ENCODE data around the gene THYN1.

Gene THYN1

GRCh38 chr11:134272381-134273316, 19.5 kb upstream of the THYN1 start:
- peak overlapping the region; percentile 65 for H3K27ac ChIP-seq (ENCODE audit: low read length)
- H3K4me3 ChIP-seq (ENCODE audit: low read length): peak overlapping the region; percentile 74

DNA sequence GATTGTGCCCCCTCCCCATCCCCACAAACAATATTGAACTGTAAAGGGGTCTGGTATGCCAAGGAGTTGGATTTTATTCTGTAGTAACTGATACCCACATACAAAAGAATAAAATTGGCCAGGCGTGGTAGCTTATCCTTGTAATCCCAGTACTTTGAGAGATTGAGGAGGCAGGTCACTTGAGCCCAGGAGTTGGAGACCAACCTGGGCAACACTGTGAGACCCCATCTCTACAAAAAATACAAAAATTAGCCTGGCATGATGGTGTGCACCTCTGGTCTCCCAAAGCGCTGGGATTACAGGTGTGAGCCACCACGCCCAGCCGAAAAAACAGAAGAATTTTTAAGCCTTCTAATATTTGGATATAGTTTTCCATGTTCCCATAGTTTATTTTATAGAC, 18.8 kb upstream of the THYN1 start:
- Histone ChIP-seq H3K4me3 (ENCODE audit: low read length) (peak overlapping the region; percentile 74; the same call in 1 of the 2 replicates), H3K9ac (ENCODE audit: low read depth, low read length) (peak overlapping the region; percentile 41; the same call in 1 of the 2 replicates), H3K4me1 (ENCODE audit: insufficient read depth, low read length) (peaks cover 42% of the 10 kb centered on the region), H3K27me3 (ENCODE audit: insufficient read depth, low read length) (peaks cover 38% of the 10 kb centered on the region), H3K9me3 (ENCODE audit: insufficient read depth, low read depth, low read length) (no peaks in the 10 kb centered on the region), H3K27ac (ENCODE audit: low read length) (peak overlapping the region; percentile 65), H3K36me3 (ENCODE audit: insufficient read depth, low read depth, low read length) (peaks cover 5% of the 10 kb centered on the region; the same call in 1 of the 2 replicates)

More at GRCh38 chr11:134272381-134273316, 19.5 kb upstream of the THYN1 start:
- Histone ChIP-seq H3K4me1 (ENCODE audit: insufficient read depth, low read length) (peaks cover 36% of the 10 kb centered on the region), H3K9me3 (ENCODE audit: insufficient read depth, low read depth, low read length) (no peaks in the 10 kb centered on the region), H3K9ac (ENCODE audit: low read depth, low read length) (peak overlapping the region; percentile 83; the same call in 1 of the 2 replicates), H3K36me3 (ENCODE audit: insufficient read depth, low read depth, low read length) (peaks cover 5% of the 10 kb centered on the region; the same call in 1 of the 2 replicates), H3K27me3 (ENCODE audit: insufficient read depth, low read length) (peaks cover 44% of the 10 kb centered on the region)

DNA sequence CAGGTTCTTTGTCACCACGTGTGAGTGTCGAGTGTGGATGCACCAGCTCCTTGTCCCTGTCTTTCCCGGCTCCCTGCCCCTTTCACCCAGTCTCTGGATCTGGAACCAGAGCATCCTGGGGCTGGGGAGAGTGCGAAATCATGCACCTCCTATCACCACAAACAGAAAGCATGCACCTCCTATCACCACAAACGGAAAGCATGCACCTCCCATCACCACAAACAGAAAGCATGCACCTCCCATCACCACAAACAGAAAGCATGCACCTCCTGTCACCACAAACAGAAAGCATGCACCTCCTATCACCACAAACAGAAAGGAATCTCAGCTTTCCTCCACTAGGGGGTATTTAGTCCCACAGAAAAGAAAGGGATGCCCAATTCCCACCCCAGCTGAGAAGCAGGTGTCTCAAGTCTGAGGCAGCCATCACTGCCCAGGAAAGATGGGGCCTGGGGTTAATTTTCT, 17.1 kb upstream of the THYN1 start:
- H3K27ac ChIP-seq (ENCODE audit: low read length): no peak overlapping the region
- H3K9ac ChIP-seq (ENCODE audit: low read depth, low read length): no peak overlapping the region
- peaks cover 22% of the 10 kb centered on the region for H3K27me3 ChIP-seq (ENCODE audit: insufficient read depth, low read length)
- H3K4me1 ChIP-seq (ENCODE audit: insufficient read depth, low read length): peaks cover 49% of the 10 kb centered on the region
- H3K36me3 ChIP-seq (ENCODE audit: insufficient read depth, low read depth, low read length): peaks cover 15% of the 10 kb centered on the region
- H3K4me3 ChIP-seq (ENCODE audit: low read length): no peak overlapping the region
- H3K9me3 ChIP-seq (ENCODE audit: insufficient read depth, low read depth, low read length): no peaks in the 10 kb centered on the region

DNA sequence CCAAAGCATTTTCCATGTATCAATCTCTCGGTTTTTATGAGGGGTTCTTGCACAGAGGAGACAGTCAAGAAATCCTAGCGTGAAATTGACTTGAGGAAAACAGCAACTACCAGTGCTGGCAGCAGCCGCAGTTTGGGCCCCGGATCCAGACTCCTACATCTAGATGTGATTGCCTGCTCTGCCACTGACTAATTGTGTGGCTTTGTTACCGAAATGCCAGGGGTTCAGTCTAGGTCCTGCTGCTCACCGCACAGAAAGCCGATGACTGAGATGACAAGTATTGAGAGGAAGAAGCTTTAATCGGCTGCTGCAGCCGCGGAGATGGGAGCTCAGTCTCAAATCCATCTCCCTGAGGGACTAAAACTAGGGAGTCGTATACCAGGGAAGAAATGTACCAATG, 14.8 kb upstream of the THYN1 start:
- peaks cover 34% of the 10 kb centered on the region for H3K36me3 ChIP-seq (ENCODE audit: insufficient read depth, low read depth, low read length)
- no peak overlapping the region for H3K27ac ChIP-seq (ENCODE audit: low read length)
- H3K9ac ChIP-seq (ENCODE audit: low read depth, low read length): peak overlapping the region; percentile 24; the same call in 1 of the 2 replicates
- peaks cover 46% of the 10 kb centered on the region for H3K4me1 ChIP-seq (ENCODE audit: insufficient read depth, low read length)
- no peak overlapping the region for H3K4me3 ChIP-seq (ENCODE audit: low read length)
- H3K27me3 ChIP-seq (ENCODE audit: insufficient read depth, low read length): no peaks in the 10 kb centered on the region
- H3K9me3 ChIP-seq (ENCODE audit: insufficient read depth, low read depth, low read length): no peaks in the 10 kb centered on the region

- H3K9me3 ChIP-seq (ENCODE audit: insufficient read depth, low read depth, low read length): no peaks in the 10 kb centered on the region
- H3K27ac ChIP-seq (ENCODE audit: low read length): no peak overlapping the region
- no peak overlapping the region for H3K4me3 ChIP-seq (ENCODE audit: low read length)
- H3K27me3 ChIP-seq (ENCODE audit: insufficient read depth, low read length): no peaks in the 10 kb centered on the region
- peak overlapping the region; percentile 24; the same call in 1 of the 2 replicates for H3K9ac ChIP-seq (ENCODE audit: low read depth, low read length)
- peaks cover 39% of the 10 kb centered on the region for H3K36me3 ChIP-seq (ENCODE audit: insufficient read depth, low read depth, low read length)
- H3K4me1 ChIP-seq (ENCODE audit: insufficient read depth, low read length): peaks cover 43% of the 10 kb centered on the region
These were observed 14.3 kb upstream of the THYN1 start for GRCh38 chr11:134267461-134267860.

- H3K27ac ChIP-seq (ENCODE audit: low read length): no peak overlapping the region
- H3K27me3 ChIP-seq (ENCODE audit: insufficient read depth, low read length): no peaks in the 10 kb centered on the region
- H3K9ac ChIP-seq (ENCODE audit: low read depth, low read length): peak overlapping the region; percentile 24; the same call in 1 of the 2 replicates
- H3K36me3 ChIP-seq (ENCODE audit: insufficient read depth, low read depth, low read length): peaks cover 41% of the 10 kb centered on the region
- no peak overlapping the region for H3K4me3 ChIP-seq (ENCODE audit: low read length)
- H3K4me1 ChIP-seq (ENCODE audit: insufficient read depth, low read length): peaks cover 36% of the 10 kb centered on the region
- H3K9me3 ChIP-seq (ENCODE audit: insufficient read depth, low read depth, low read length): no peaks in the 10 kb centered on the region
These were observed 13.7 kb upstream of the THYN1 start for GRCh38 chr11:134266841-134267251.

DNA sequence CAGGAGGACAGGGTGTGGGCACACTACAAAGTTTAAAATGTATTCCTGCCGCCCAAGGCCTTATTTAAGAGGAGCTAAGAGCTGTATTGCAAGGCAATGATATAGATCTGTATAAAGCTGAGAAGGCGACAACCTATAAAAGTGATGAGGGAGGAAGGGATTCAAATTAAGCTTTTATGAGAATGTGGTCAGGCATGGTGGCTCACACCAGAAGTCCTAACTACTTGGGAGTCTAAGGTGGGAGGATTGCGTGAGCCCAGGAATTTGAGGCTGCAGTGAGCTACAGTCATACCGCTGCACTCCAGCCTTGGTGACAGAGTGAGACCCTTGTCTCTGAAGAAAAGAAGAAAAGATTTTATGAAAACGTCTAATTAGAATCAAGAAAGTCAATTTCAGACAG, 13.3 kb upstream of the THYN1 start:
- H3K9me3 ChIP-seq (ENCODE audit: insufficient read depth, low read depth, low read length): no peaks in the 10 kb centered on the region
- no peaks in the 10 kb centered on the region for H3K27me3 ChIP-seq (ENCODE audit: insufficient read depth, low read length)
- peaks cover 43% of the 10 kb centered on the region for H3K36me3 ChIP-seq (ENCODE audit: insufficient read depth, low read depth, low read length)
- no peak overlapping the region for H3K4me3 ChIP-seq (ENCODE audit: low read length)
- H3K27ac ChIP-seq (ENCODE audit: low read length): no peak overlapping the region
- peak overlapping the region; percentile 24; the same call in 1 of the 2 replicates for H3K9ac ChIP-seq (ENCODE audit: low read depth, low read length)
- peaks cover 32% of the 10 kb centered on the region for H3K4me1 ChIP-seq (ENCODE audit: insufficient read depth, low read length)

- no peak overlapping the region for H3K9ac ChIP-seq (ENCODE audit: low read depth, low read length)
- H3K9me3 ChIP-seq (ENCODE audit: insufficient read depth, low read depth, low read length): no peaks in the 10 kb centered on the region
- H3K4me1 ChIP-seq (ENCODE audit: insufficient read depth, low read length): peaks cover 24% of the 10 kb centered on the region
- H3K4me3 ChIP-seq (ENCODE audit: low read length): no peak overlapping the region
- no peaks in the 10 kb centered on the region for H3K27me3 ChIP-seq (ENCODE audit: insufficient read depth, low read length)
- H3K27ac ChIP-seq (ENCODE audit: low read length): no peak overlapping the region
- peaks cover 56% of the 10 kb centered on the region for H3K36me3 ChIP-seq (ENCODE audit: insufficient read depth, low read depth, low read length)
These were observed 12.0 kb upstream of the THYN1 start for GRCh38 chr11:134264966-134265764.

DNA sequence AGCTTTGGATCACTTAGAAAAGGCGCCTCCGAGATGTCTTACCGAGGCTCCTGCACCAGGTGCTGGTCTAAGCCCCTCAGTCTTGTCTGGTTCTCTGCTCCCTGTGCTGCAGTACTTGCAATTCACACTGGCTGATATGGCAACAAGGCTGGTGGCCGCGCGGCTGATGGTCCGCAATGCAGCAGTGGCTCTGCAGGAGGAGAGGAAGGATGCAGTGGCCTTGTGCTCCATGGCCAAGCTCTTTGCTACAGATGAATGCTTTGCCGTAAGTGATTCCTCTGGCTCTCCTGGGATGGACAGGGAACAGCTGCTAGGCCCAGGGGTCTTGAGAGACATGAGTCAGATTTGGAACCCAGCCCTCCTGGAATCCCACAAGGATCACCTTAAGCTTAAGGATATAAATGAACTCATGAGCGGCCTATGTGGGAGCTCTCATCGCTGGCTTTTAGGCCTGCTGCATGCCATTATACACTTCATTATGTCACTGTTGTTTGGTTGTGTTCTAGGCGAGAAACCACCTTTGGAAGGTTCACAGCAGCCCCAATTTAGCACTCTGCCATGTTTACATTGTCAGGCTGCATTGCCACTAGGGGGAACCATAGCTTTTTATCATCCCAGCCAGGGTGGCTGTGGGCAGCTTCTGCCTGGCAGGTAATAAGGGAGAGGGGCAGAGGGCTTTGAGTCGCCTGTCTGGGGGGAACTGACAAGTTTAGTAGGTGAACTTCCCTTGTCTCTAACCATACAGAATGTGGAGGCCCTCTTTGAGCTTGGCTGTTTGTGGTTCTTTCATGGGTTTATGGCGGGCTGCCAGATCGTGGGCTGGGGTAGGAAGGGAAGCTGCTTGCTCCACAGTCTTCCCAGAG, 8.7 kb upstream of the THYN1 start:
- peaks cover 81% of the 10 kb centered on the region for H3K36me3 ChIP-seq (ENCODE audit: insufficient read depth, low read depth, low read length)
- H3K27ac ChIP-seq (ENCODE audit: low read length): no peak overlapping the region
- H3K4me3 ChIP-seq (ENCODE audit: low read length): no peak overlapping the region
- peaks cover 6% of the 10 kb centered on the region; the same call in 1 of the 2 replicates for H3K4me1 ChIP-seq (ENCODE audit: insufficient read depth, low read length)
- H3K27me3 ChIP-seq (ENCODE audit: insufficient read depth, low read length): no peaks in the 10 kb centered on the region
- H3K9ac ChIP-seq (ENCODE audit: low read depth, low read length): no peak overlapping the region
- no peaks in the 10 kb centered on the region for H3K9me3 ChIP-seq (ENCODE audit: insufficient read depth, low read depth, low read length)

GRCh38 chr11:134260983-134261382, 7.8 kb upstream of the THYN1 start:
- no peak overlapping the region for H3K27ac ChIP-seq (ENCODE audit: low read length)
- no peaks in the 10 kb centered on the region for H3K9me3 ChIP-seq (ENCODE audit: insufficient read depth, low read depth, low read length)
- H3K36me3 ChIP-seq (ENCODE audit: insufficient read depth, low read depth, low read length): peaks cover 83% of the 10 kb centered on the region
- no peak overlapping the region for H3K4me3 ChIP-seq (ENCODE audit: low read length)
- no peak overlapping the region for H3K9ac ChIP-seq (ENCODE audit: low read depth, low read length)
- H3K4me1 ChIP-seq (ENCODE audit: insufficient read depth, low read length): no peaks in the 10 kb centered on the region
- H3K27me3 ChIP-seq (ENCODE audit: insufficient read depth, low read length): no peaks in the 10 kb centered on the region

DNA sequence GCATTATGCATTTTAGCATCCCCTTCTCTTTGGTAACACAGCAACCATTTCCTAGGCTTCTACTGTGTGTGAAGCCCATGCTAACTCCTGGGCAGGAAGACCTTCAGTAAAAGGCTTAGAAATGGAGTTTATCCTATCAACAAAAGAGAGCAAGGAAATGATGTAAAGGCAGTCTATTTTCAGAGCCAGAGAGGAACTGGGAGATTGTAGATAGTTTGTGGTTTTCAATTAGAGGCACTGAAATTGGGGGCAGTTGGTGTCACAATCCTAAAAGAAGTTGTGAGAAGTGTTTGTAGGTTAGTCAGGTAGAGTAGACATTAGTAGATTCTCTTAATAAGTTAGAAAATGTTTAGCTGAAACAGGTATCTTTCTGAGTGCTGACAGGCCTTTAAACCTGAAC, 7.4 kb upstream of the THYN1 start:
- Histone ChIP-seq H3K36me3 (ENCODE audit: insufficient read depth, low read depth, low read length) (peaks cover 82% of the 10 kb centered on the region), H3K4me3 (ENCODE audit: low read length) (no peak overlapping the region), H3K27ac (ENCODE audit: low read length) (no peak overlapping the region), H3K9me3 (ENCODE audit: insufficient read depth, low read depth, low read length) (no peaks in the 10 kb centered on the region), H3K4me1 (ENCODE audit: insufficient read depth, low read length) (no peaks in the 10 kb centered on the region), H3K9ac (ENCODE audit: low read depth, low read length) (no peak overlapping the region), H3K27me3 (ENCODE audit: insufficient read depth, low read length) (no peaks in the 10 kb centered on the region)

Measured in iPS-20b (cell line).